OCI-LY1 (cell line): ENCODE results near the gene SH3RF1.

ENCODE experiments used
- H2AFZ ChIP-seq: fragments of 200-600 bp; sonication (generic), shearing (Covaris generic); 2 replicates; pipeline ENCODE4 v1.6.0; 2014; ENCODE audit warnings: antibody characterized with exemption, mild to moderate bottlenecking, low read length
- H3F3A ChIP-seq: fragments of 200-600 bp; sonication (generic), shearing (Covaris generic); 2 replicates; pipeline ENCODE4 v1.6.0; 2014; ENCODE audit warnings: mild to moderate bottlenecking, antibody characterized with exemption, low read length, moderate library complexity; ENCODE audit not compliant: insufficient read depth
- H3K27ac ChIP-seq: fragments of 200-600 bp; sonication (generic); 2 replicates; pipeline ENCODE4 v1.5.1; 2014; ENCODE audit warnings: low read length, mixed run types, mild to moderate bottlenecking, low read depth; ENCODE audit not compliant: poor library complexity, severe bottlenecking
- H3K27me3 ChIP-seq: fragments of 200-600 bp; sonication (generic); 2 replicates; pipeline ENCODE4 v1.6.0; 2014; ENCODE audit warnings: antibody characterized with exemption, mild to moderate bottlenecking, low read length, moderate library complexity; ENCODE audit not compliant: insufficient read depth
- H3K36me3 ChIP-seq: fragments of 200-600 bp; sonication (generic); 2 replicates; pipeline ENCODE4 v1.6.1; 2014; ENCODE audit warnings: mild to moderate bottlenecking, antibody characterized with exemption, low read length, moderate library complexity, mixed read lengths; ENCODE audit not compliant: insufficient read depth
- H3K4me1 ChIP-seq: fragments of 200-600 bp; sonication (generic); 2 replicates; pipeline ENCODE4 v1.5.1; 2014; ENCODE audit warnings: mild to moderate bottlenecking, low read length, moderate library complexity; ENCODE audit not compliant: insufficient read depth, severe bottlenecking
- H3K4me2 ChIP-seq: fragments of 200-600 bp; sonication (generic), shearing (Covaris generic); 2 replicates; pipeline ENCODE4 v1.6.1; 2014; ENCODE audit warnings: low read length
- H3K4me3 ChIP-seq: fragments of 200-600 bp; sonication (generic); 2 replicates; pipeline ENCODE4 v1.5.1; 2014; ENCODE audit warnings: low read length, low read depth, mild to moderate bottlenecking, mixed read lengths; ENCODE audit not compliant: poor library complexity, severe bottlenecking
- H3K79me2 ChIP-seq: fragments of 200-600 bp; shearing (Covaris generic); 2 replicates; pipeline ENCODE4 v1.6.1; 2016; ENCODE audit warnings: mixed run types, low read length, mixed read lengths; ENCODE audit not compliant: insufficient read depth
- H3K9ac ChIP-seq: fragments of 200-600 bp; sonication (generic), shearing (Covaris generic); 2 replicates; pipeline ENCODE4 v1.6.1; 2014; ENCODE audit warnings: mild to moderate bottlenecking, low read length, mixed read lengths
- H3K9me2 ChIP-seq: fragments of 200-600 bp; sonication (generic), shearing (Covaris generic); 2 replicates; pipeline ENCODE4 v1.6.1; 2014; ENCODE audit warnings: low read depth, mild to moderate bottlenecking, low read length, mixed read lengths
- H3K9me3 ChIP-seq: fragments of 200-600 bp; shearing (Covaris generic); 2 replicates; pipeline ENCODE4 v1.6.1; 2014; ENCODE audit warnings: low read length, mixed read lengths
- H4K20me1 ChIP-seq: fragments of 200-600 bp; sonication (generic), shearing (Covaris generic); 2 replicates; pipeline ENCODE4 v1.6.0; 2016; ENCODE audit warnings: mild to moderate bottlenecking, low read length; ENCODE audit not compliant: insufficient read depth
- EZH2 ChIP-seq: fragments of 200-600 bp; sonication (generic), shearing (Covaris generic); IDR thresholded peaks from 2 replicates; pipeline ENCODE4 v1.8.0; 2017; ENCODE audit warnings: borderline replicate concordance, mixed run types, mild to moderate bottlenecking, antibody characterized with exemption, low read length, moderate library complexity, mixed read lengths
- TF ChIP-seq, protein P1 (sequence below): fragments of 200-600 bp; sonication (generic), shearing (Covaris generic); IDR thresholded peaks from 2 replicates; pipeline ENCODE4 v1.5.1; 2017; ENCODE audit warnings: mild to moderate bottlenecking, antibody characterized with exemption, low read length, moderate library complexity, mixed read lengths

SH3RF1 gene

DNA sequence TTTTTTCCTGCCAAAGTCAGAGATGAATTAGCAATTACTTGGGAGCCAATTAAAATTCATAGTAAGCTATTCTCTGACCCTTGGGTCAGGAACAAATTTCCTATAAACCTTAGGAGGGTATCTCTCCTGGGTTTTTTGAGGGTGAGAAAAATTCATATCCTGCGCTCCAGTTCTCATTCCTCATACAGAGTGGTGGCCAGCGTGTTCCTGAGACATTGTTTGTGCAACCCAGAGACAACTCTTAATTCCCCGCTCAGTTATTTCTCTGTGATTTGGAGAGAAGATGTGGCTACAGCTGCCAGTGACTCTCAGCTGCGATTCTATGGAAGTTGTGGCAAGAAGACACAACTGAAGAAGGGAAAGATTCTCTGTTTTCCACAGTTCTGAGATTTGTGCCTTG is 222.8 kb downstream of the SH3RF1 start:
- Histone ChIP-seq H3F3A (no peaks in the 10 kb centered on the region), H4K20me1 (no peaks in the 10 kb centered on the region), H3K9me3 (no peaks in the 10 kb centered on the region), H3K4me2 (no peak overlapping the region), H3K4me3 (no peak overlapping the region), H2AFZ (no peak overlapping the region), H3K27ac (no peak overlapping the region), H3K4me1 (no peaks in the 10 kb centered on the region), H3K27me3 (0 out of 2 replicates have a peak, but pooled peaks cover 2% of the 10 kb centered on the region), H3K9ac (no peak overlapping the region), H3K79me2 (no peaks in the 10 kb centered on the region), H3K9me2 (no peaks in the 10 kb centered on the region), H3K36me3 (no peaks in the 10 kb centered on the region)
- TF ChIP-seq, protein P1, sequence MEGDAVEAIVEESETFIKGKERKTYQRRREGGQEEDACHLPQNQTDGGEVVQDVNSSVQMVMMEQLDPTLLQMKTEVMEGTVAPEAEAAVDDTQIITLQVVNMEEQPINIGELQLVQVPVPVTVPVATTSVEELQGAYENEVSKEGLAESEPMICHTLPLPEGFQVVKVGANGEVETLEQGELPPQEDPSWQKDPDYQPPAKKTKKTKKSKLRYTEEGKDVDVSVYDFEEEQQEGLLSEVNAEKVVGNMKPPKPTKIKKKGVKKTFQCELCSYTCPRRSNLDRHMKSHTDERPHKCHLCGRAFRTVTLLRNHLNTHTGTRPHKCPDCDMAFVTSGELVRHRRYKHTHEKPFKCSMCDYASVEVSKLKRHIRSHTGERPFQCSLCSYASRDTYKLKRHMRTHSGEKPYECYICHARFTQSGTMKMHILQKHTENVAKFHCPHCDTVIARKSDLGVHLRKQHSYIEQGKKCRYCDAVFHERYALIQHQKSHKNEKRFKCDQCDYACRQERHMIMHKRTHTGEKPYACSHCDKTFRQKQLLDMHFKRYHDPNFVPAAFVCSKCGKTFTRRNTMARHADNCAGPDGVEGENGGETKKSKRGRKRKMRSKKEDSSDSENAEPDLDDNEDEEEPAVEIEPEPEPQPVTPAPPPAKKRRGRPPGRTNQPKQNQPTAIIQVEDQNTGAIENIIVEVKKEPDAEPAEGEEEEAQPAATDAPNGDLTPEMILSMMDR, result no peak
- no peak for TF ChIP-seq EZH2

- no peaks in the 10 kb centered on the region for H3K9me3 ChIP-seq
- no peak overlapping the region for H3K4me2 ChIP-seq
- TF ChIP-seq, protein P1, result no peak
- TF ChIP-seq EZH2, result no peak
- H3K79me2 ChIP-seq, result no peaks in the 10 kb centered on the region
- no peaks in the 10 kb centered on the region for H3K4me1 ChIP-seq
- H3K27me3 ChIP-seq, result no peaks in the 10 kb centered on the region
- H3F3A ChIP-seq, result no peaks in the 10 kb centered on the region
- H3K9ac ChIP-seq, result no peak overlapping the region
- no peak overlapping the region for H3K4me3 ChIP-seq
- H3K9me2 ChIP-seq, result no peaks in the 10 kb centered on the region
- no peak overlapping the region for H2AFZ ChIP-seq
- no peaks in the 10 kb centered on the region for H3K36me3 ChIP-seq
- H3K27ac ChIP-seq, result no peak overlapping the region
- no peaks in the 10 kb centered on the region for H4K20me1 ChIP-seq
These were observed 224.7 kb downstream of the SH3RF1 start for GRCh38 chr4:169045862-169046584.

DNA sequence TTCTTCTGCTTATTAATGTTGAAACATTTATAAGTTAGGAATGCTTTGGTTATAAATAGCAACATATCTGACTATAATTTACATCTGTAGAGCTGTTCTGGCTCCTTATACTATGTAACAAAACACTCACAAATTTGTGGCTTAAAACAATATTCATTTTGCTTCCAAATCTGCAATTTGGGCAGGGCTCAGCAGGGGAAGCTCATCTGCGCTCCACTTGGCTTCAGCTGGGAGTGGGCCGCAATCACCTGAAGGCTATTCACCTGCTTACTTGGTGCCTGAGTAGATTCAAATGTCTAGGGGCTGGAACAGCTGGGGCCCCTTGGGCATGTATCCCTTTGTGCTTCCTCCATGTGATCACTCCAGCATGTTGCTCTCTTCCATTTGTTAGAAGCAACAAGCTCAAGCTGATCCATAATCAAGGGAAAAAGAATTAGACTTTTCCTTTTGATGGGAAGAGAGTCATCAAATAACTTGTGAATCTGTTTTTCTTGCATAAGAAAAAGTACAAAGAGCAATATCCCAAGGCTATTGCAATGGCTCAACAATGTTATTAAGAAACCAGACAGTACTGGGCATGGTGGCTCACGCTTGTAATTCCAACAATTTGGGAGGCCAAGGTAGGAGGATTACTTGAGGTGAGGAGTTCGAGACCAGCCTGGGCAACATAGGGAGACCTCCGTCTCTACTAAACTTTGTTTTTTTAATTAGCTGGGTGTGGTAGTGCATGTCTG is 225.9 kb downstream of the SH3RF1 start:
- Histone ChIP-seq H3K27ac (no peak overlapping the region), H3K27me3 (no peaks in the 10 kb centered on the region), H2AFZ (no peak overlapping the region), H3K4me3 (no peak overlapping the region), H3K9me3 (no peaks in the 10 kb centered on the region), H3K4me2 (no peak overlapping the region), H3K4me1 (no peaks in the 10 kb centered on the region), H3K79me2 (no peaks in the 10 kb centered on the region), H3K36me3 (no peaks in the 10 kb centered on the region), H3F3A (no peaks in the 10 kb centered on the region), H3K9ac (no peak overlapping the region), H3K9me2 (no peaks in the 10 kb centered on the region), H4K20me1 (no peaks in the 10 kb centered on the region)
- TF ChIP-seq EZH2, result no peak
- TF ChIP-seq, protein P1, result no peak
